T-helper 2 cell treated with Interferon-gamma antibody and Interleukin-4, amounts not matched to agents 100 ng/mL and 5 ng/mL, for 36 hours (primary cell): ENCODE results near the gene CXCR6. TPM values are rescaled to one million over a fixed set of nuclear protein-coding genes. Genes with fewer than 3 reads are reported as not detected.

Experiments used
- intact Hi-C: fragments of 100-400 bp; cut with micrococcal nuclease; formaldehyde crosslinking; loops from one replicate; pipeline ENCODE4 v1.15.1; 2023
- total RNA-seq: library from RNA; stranded (reverse); gene quantifications from 2 replicates; pipeline ENCODE4 v1.2.3, GENCODE V29; 2022

Gene CXCR6
- total RNA-seq, 1 donor from 2014 or later = 10.3 TPM

DNA sequence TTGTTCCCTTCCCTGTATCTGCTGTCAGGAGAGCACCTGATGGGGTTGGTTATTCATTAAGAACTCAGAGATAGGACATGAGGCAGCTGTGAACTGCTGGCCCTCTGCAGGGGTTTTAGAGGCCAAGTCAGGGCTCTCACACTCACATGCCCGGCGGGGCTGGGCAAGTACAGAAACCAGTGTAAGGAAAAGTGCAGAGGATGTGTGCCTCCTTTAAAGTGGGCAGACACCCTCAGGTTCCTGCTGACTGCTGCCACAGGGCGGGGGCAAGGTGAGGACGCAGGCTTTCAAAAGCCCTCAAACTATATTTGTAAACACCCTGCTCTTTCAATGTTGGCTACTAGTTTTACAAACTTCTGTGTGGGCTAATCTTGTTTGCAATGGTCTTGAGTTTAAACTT is 22.4 kb downstream of the CXCR6 start:
- intact Hi-C loops = loop anchor here (2.0 kb wide), 1 partner anchor 15 kb away; no protein-coding TSS in a partner anchor

GRCh38 chr3:45966371-45966791 is 23.1 kb downstream of the CXCR6 start:
- intact Hi-C loops = no loop called here

DNA sequence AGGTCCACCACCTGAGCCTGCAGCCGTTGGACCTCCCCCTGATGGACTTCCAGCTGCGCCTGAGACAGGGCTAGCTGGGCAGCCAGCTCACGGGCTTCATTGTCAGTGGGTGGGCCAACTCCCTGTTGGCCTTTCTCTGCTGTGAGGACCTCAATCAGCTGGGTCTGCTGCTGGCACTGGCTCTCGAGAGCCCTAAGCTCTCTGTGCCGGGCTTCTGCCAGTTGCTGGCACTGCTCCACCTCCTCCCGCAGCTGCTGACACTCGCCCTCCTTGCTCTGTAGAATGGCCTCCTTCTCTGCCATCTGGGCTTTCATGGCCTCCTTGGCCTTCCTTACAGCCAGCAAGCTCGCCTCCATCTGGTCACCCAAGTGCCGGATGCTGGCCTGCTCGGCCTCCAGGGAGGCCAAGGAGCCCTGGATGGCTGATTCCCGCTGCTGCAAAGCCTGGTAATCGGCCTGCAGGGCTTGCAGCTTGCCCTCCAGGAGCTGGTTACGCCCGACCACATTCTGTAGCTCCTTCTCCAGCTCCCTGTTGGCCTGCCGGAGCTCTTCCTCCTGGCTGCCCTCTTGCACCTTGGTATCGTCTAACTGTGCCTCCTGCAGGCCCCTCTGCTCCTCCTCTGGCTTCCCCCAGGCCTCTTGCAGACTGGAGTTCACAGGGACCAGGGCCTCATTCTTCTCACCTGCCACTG is 23.8 kb downstream of the CXCR6 start:
- intact Hi-C loops = no loop called here

DNA sequence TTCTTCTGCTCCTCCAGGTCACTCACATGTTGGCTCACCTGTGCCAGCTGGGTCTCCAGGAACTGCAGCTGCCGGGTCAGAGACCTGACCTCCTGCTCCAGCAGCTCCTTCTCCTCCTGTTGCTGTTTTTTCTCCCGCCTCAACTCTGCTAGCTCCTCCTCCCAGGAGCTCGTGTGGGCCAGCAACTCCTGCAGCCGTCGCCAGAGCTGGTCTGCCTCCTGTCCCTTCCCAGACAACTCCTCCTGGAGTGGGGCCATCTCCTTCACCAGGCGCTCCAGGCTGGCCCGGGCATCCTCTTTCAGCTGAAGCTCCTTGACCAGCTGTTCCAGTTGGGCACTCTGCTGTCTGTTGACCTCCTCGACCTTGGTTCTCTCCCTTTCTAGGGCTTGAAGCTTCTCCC is 24.5 kb downstream of the CXCR6 start:
- intact Hi-C loops = no loop called here

DNA sequence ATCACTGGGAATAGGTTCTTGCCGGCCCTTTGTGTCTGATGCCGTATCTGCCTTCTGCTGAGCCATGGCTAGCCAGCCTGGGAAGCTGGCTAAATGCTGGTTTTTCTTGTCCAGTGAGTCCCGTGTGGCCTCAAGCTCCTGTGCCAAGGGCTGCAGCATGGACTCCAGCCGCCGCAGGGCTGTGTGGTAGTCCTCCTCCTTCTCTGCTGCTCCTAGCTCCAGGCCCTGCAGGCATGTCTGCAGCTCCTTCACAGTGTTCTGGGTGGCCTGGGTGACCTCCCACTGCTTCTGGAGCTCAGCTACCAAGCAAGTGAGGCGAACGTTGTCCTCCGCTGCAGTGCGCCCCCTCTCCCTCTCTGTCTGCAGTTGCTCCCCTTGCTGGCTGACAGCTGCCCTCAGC is 24.9 kb downstream of the CXCR6 start:
- intact Hi-C loops = no loop called here

DNA sequence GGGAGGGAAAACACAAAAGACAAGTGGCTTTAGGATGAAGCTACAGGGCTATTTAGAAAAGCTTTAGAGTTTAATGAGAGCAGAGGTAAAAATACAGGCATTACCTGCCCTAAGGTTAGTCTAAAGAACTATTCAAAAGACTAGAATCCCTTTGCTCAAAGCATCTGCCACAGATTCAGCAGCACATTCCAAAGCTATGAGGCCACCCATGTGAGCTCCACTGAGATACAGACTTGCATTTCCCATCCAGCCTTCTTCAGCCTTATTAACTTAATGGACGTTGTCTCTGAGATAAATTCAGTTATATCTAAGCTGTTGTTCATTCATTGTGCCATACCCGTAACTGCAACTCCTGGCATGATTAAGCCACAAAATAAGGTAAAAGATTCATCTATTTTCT is 25.4 kb downstream of the CXCR6 start:
- intact Hi-C loops = no loop called here

DNA sequence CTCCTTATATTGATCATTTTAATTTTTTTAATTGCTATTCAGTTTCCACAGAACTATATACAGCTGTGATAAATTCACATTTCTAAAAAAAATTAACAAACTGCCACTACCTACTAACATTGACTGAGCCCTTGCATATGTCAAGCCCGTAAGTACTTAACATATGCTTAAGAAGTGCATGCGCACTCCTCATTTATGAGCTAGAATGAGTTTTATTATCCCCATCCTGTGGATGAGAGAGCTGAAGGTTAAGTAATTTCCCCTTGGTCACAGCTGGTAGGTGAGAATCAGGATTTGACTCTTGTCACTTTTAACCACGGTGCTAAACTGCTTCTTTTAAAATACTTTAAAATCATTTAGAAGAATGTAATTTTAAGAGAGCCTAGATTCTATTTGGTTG is 25.9 kb downstream of the CXCR6 start:
- intact Hi-C loops = no loop called here

DNA sequence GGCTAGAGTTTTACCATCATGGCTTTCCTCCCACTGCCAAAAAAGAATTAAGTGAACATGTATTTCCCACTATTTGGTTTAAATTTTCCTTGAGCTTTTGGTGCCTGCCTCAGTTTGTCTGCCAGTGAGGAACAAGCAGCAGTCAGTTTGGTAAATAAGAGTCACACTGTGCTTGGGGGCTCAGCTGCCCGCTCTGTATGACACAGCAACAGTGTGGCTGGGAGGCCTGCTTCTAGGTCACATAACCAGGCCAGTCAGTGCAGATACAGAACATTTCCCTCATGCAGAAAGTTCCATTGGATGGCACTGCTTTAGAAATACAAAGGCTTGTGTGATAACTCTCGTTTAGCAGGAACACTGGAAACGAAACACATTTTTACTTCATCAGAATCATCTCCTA is 26.7 kb downstream of the CXCR6 start:
- intact Hi-C loops = no loop called here

- intact Hi-C loops = no loop called here
Observed at GRCh38 chr3:45972534-45973402, 29.5 kb downstream of the CXCR6 start.

DNA sequence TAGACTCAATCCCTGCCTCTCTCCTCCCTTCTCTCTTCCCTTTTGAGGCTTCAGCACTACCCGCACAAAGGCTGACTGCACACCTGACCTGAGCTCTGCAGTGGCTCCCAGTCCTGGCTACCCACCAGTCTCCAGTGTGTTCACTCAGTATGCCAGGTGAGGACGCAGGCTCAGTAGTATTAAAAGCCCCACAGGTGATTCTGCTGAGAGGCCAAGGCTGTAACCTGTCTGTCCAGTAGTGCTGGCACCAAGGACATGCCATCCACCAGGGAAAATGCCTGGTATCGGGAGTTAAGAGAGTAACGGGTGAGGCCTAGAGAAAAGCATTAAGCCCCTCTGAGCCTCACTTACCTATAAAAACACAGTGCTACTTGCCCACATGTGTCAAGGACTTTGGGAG is 31.4 kb downstream of the CXCR6 start:
- intact Hi-C loops = no loop called here

DNA sequence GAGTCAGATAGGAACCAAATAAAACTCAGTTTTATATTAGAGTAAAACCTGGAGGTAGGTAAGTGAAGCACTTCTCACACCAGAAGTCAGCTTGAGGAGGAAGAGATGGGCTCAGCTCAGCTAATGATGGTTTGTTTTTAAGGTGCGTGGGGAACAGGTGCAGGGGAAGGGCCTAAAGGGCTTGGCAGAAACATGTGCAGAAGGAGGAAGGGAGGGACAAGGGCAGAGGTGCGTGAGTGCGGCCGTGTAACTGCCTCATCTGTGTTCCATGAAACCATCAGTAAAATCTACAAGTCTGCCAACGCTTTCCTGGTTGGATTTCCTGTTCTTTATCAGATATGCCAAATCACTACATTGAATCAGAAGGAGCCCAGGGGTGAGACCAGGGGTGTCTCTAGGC is 32.4 kb downstream of the CXCR6 start:
- intact Hi-C loops = loop anchor here (2.0 kb wide), 1 partner anchor 309 kb away; no protein-coding TSS in a partner anchor

DNA sequence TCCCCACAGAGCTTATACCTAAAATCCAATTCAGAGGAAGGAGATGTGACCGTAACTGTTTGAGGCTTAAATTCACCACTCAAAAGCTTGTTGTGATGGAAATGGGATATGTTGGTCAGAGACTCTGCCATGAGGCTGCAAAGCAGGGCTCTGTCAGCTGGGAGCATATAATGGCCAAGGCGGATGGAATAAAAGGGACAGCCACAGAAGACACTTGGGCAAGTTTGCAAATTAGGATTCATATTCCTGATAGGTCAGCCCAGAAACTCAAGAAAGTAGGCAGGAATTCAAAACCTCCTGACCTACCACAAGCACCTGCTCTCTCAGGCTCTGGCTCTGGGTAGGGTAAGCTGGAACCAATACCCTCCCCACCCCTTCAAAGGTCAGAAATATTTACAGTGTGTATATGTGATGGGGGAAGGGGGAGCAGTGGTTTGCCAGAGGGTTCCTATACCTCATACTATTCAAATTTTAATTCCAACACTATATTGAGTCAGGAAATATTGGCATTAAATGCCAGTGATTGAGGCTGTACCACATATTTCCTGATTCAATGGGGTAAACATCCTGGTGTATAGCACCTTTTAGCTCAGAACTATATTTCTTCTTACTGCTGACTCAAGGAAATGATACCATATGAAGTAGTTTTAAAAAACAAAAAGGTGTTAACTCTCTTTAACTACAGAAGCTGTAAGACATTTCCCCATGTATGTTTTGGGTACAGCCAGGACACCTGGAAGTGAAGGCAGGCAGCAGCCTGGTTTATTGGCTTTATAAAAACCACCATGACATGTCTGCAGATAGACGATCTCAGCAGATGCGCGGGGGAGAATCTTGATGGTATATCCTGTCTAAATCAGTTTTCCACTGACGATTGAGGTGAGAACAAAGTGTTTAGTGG is 33.2 kb downstream of the CXCR6 start:
- intact Hi-C loops = loop anchor here (2.0 kb wide), 1 partner anchor 308 kb away; no protein-coding TSS in a partner anchor

- intact Hi-C loops = loop anchor here (1.0 kb wide), 1 partner anchor 17 kb away; the partner anchor contains the start of gene FYCO1
Observed at GRCh38 chr3:45978006-45978761, 34.9 kb downstream of the CXCR6 start.

DNA sequence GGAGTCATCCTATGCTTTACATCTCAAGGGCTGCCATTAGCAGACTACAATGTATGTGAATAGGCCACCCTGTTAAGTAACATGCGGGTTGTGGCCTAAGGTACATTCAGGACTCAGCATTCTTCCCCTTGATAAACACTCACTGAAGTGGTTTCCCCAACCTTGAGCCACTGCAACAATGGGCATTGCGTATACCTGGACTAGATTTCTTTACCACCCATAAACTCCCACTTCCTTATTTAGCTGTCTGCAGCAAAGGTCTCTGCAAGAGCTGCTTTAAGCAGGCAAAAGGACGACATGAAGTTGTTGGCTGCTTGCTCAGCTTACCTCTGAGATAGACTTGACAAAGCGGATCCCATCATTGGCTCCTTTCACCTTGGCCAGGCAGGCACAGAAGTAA is 36.1 kb downstream of the CXCR6 start:
- intact Hi-C loops = no loop called here

GRCh38 chr3:45980229-45980813 is 37.1 kb downstream of the CXCR6 start:
- intact Hi-C loops = no loop called here

DNA sequence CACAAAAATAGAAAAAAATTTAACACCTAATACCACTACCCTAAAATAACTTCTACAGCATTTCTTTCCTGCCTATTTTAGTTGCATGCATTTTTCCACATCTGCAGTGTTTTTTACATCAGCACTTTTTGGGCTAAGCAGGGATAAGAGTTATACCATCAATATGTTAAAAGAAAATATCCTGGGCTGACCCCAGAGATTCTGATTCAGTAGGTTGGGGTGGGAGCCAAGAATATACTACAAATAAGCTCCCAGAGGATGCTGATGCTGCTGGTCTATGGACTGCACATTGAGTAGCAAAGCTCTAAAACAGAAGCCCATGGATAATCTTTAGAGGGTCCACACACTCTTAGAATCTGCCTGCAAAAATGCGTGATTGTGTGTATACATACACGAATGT is 37.6 kb downstream of the CXCR6 start:
- intact Hi-C loops = no loop called here

GRCh38 chr3:45981346-45982074 is 38.2 kb downstream of the CXCR6 start:
- intact Hi-C loops = no loop called here

DNA sequence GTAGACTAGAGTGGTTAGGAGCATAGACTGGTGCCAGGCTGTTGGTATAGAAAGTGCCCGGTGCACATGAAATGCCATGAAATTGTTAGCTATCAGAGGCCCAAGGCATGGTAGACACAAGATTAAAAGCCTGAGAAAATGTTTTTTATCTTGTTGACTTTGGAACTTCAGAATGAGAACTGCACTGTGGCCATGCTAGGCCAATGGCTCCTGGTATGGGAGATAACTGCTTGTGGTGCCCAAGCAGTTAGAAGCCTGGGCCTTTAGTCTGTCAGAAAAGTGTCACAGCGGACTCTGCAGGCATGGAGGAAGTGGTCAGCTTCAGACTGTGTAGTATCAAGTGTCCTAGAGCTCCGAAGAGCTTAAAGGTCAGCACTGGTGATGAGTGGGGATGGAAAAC is 40.5 kb downstream of the CXCR6 start:
- intact Hi-C loops = no loop called here
